ENCODE data around the gene RBM8A. TPM values are rescaled to one million over a fixed set of nuclear protein-coding genes. Genes with fewer than 3 reads are reported as not detected.

Gene RBM8A
- total and polyA plus RNA-seq, 9 of the 15 experiments (the other 6 are each of a cell fraction or from before 2014, with no cell fraction given): 215 to 1,035 (median 291) TPM

- TF ChIP-seq MNT (conservative IDR thresholded peaks at IDR 0.05) (0 out of 4 replicates have a peak, but pooled peaks of 1 of the 2 experiments have one; percentile 63), NKRF (IDR thresholded peaks at IDR 0.05; ENCODE audit: borderline replicate concordance) (peak; percentile 67; the same call in 1 of the 2 replicates), PHF20 (IDR thresholded peaks at IDR 0.05; ENCODE audit: partially characterized antibody) (no peak), POLR3G (IDR thresholded peaks at IDR 0.05; ENCODE audit: extremely low read depth, insufficient read length, insufficient replicate concordance) (no peak), EHMT2 (IDR thresholded peaks at IDR 0.05) (no peak), BMI1 (IDR thresholded peaks at IDR 0.05; ENCODE audit: low read length) (no peak), SMC3 (conservative IDR thresholded peaks at IDR 0.05; ENCODE audit: insufficient read depth, low read depth, low read length) (no peak), SETDB1 (IDR thresholded peaks at IDR 0.05; ENCODE audit: low read length) (no peak), EP400 (IDR thresholded peaks at IDR 0.05) (0 out of 2 replicates have a peak, but pooled peaks have one; percentile 8), GABPB1 (CRISPR knock-in tag; IDR thresholded peaks at IDR 0.05) (peak; percentile 43; the same call in 1 of the 2 replicates), NRF1 (conservative IDR thresholded peaks at IDR 0.05 in 1 of 2, IDR thresholded peaks at IDR 0.05 in 1 of 2) (peak; percentile 42 to 58; a peak in 3 of 4 replicates), POLR2AphosphoS5 (IDR thresholded peaks at IDR 0.05; ENCODE audit: control insufficient read depth, insufficient read depth, low read depth, low read length) (peak; percentile 21; the same call in 1 of the 2 replicates)
- TF ChIP-seq, protein P1, sequence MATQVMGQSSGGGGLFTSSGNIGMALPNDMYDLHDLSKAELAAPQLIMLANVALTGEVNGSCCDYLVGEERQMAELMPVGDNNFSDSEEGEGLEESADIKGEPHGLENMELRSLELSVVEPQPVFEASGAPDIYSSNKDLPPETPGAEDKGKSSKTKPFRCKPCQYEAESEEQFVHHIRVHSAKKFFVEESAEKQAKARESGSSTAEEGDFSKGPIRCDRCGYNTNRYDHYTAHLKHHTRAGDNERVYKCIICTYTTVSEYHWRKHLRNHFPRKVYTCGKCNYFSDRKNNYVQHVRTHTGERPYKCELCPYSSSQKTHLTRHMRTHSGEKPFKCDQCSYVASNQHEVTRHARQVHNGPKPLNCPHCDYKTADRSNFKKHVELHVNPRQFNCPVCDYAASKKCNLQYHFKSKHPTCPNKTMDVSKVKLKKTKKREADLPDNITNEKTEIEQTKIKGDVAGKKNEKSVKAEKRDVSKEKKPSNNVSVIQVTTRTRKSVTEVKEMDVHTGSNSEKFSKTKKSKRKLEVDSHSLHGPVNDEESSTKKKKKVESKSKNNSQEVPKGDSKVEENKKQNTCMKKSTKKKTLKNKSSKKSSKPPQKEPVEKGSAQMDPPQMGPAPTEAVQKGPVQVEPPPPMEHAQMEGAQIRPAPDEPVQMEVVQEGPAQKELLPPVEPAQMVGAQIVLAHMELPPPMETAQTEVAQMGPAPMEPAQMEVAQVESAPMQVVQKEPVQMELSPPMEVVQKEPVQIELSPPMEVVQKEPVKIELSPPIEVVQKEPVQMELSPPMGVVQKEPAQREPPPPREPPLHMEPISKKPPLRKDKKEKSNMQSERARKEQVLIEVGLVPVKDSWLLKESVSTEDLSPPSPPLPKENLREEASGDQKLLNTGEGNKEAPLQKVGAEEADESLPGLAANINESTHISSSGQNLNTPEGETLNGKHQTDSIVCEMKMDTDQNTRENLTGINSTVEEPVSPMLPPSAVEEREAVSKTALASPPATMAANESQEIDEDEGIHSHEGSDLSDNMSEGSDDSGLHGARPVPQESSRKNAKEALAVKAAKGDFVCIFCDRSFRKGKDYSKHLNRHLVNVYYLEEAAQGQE (IDR thresholded peaks at IDR 0.05; ENCODE audit: borderline replicate concordance): peak; percentile 12; the same call in 1 of the 2 replicates
- TF ChIP-seq, protein P1 (CRISPR knock-in tag; IDR thresholded peaks at IDR 0.05; ENCODE audit: low read depth): no peak
These were observed 8.0 kb downstream of the RBM8A start (continued) for GRCh38 chr1:145918992-145919939.

Measured in K562 (cell line).